HG03108 (cell line): ENCODE data around the gene PODXL.

Experiments used
- ATAC-seq: cut with Tn5 transposase; IDR thresholded peaks from one replicate; pipeline ENCODE4 v1.9.1; 2021; ENCODE audit warnings: moderate library complexity; ENCODE audit not compliant: unreplicated experiment

Gene PODXL

GRCh38 chr7:131455001-131455400, 101.4 kb downstream of the PODXL start:
- ATAC-seq, result no peak

- no peak for ATAC-seq
Observed at GRCh38 chr7:131454498-131454897, 101.9 kb downstream of the PODXL start.
